ENCODE measurements around the gene XK.

XK gene

GRCh38 chrX:37679230-37679629 lies 6.4 kb upstream of the XK start:
- no peak for DNase-seq (ENCODE audit: low read depth)

- no peak for DNase-seq (ENCODE audit: low read depth)
Measured at GRCh38 chrX:37679888-37680287, 5.7 kb upstream of the XK start.

GRCh38 chrX:37684426-37684825 lies 1.2 kb upstream of the XK start:
- no peak for DNase-seq (ENCODE audit: low read depth)

DNA sequence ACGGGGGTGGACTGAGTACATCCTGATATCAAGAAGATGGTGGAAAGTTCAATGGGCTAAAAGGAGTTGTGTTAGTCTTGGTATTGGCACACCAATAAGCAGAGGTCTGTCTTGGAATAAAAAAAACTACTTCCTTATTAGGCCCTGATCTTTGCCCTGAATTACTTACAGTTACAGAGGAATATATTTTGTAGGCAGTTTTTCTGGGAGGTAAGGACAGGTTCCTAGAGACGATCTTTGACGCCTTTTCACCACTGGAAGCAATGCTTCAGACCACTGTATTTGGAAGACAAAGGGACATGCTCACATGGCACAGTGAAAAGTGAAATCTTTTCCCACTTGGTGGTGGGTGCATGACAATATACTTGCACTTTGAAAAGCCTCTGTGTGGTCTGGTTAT lies 618 bp upstream of the XK start:
- no peak for DNase-seq (ENCODE audit: low read depth)

DNA sequence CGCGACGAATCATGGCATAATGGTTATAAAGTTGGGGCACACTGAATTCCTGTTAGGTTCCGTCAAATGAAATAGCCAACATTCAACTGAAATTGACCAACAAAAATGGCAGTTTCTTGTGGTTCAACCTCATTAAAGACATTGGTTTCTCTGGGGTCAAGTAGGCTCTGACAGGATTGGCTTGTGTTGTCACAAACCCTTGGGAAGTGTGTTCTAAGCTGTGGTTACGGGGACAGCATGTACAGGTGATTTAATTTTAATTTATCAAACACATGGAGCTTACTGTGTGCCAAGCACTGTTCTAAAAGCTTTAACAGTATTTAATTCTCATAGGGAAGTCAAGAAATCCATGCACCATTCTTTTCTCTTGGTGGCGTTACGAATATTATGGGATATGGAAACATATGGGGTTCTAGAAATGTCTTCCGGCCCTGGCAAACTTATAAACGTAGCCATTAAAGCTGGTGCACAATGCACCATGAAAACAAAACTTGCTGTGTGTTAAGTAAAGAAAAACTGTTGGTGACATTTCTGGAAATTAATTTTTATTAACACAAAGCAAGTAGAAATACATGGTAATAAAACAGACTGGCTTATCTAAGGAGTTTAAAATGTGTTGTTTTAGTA lies 891 bp downstream of the XK start:
- DNase-seq (ENCODE audit: low read depth) = no peak

DNA sequence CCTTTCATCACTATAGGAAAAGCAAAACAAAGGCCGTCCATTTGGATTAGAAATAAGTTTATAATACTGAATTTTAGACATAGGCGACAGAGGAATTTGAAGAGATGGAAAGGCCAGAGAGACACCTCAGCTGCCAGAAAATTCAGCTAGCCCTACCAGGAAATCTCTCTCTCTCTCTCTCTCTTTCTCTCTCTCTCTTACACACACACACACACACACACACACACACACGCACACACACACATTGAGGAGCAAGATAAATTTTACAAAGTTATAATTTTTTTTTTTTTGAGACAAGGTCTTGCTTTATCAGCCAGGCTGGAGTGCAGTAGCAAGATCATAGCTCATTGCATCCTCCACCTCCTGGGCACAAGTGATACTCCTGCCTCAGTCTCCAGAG lies 1.4 kb downstream of the XK start:
- DNase-seq (ENCODE audit: low read depth) = no peak

GRCh38 chrX:37690119-37690518 lies 4.5 kb downstream of the XK start:
- DNase-seq (ENCODE audit: low read depth) = no peak

DNA sequence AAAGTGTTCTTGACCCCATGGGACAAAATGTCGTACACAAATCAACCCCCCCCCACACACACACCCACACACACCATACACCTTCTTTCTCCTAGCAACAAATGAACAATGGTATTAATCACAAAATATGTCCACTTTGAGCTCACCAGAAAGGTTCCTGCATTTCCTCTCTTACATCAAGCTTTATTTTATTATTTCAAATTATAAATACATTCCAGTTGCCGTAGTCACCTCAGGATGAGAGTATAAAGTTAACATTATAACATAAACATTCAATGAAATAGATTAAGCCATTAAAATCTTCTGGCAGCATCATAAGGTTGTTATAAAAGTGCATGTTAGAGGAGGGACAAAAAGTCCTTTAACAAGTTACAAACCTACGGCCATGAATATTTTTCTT lies 7.3 kb downstream of the XK start:
- DNase-seq (ENCODE audit: low read depth) = no peak

DNA sequence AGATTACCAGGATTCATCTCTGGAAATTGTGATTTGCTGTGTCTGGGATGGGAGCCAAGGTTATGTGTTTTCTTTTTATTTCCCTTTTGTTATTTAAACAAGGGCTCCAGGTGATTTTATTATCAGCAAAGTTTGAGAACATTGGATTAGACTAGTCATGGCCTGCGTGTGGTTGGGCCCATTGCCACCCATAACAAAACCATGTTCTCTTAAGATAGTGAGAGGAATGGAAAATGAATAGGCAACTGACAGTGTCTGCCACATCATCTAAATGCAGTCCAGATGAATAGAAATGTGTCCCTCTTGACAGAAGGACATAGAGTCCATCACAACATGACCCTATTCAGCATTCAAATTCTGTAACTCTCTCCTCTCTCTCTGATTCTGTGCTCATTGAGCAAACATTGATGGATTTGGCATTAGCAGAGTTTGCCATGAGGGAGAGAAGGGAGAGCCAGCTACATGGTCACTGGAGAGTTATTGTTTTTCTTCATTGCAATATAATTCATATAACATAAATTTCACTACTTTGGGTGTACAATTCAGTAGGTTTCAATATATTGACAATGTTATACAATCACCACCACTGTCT lies 11.7 kb downstream of the XK start:
- no peak for DNase-seq (ENCODE audit: low read depth)

DNA sequence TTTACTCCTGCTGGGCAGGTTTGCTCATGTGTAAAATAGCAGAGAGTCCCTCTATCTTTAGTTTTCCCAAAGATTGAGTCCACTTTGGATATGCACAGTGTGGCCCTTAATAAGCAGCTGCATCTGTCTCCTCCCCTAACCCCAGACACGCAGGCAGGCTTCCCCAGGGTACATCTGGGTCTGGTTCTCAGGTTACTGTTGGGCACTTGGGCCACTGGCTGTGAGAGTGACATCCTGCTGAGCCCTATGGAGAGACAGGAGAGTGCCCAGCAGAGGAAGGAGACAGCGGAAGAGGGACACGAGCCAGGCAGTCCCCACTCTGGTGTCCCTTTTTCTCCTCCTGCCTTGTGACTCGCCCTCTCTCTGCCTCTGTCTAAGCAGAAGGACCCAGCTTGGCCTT lies 16.0 kb downstream of the XK start:
- DNase-seq (ENCODE audit: low read depth) = no peak

- DNase-seq (ENCODE audit: low read depth) = no peak
Measured at GRCh38 chrX:37711991-37712390, 26.4 kb downstream of the XK start.

DNA sequence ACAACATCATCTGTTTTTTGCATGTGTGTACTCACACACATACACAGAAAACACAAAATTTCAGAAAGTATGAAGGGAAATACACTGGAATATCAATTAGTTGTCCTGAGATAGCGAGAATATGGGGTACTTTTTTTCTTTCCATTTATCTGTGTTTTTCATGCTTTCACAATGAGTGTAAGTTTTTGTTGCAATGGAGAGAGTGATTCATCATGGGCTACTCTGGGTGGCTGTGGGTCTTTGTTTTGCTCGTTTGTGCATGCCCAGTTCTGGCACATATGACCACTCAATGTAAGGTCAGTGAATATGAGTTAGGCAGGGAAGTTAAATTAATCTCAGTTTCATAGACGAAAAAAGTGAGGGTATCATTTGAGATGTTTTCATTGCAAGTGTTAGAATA lies 26.9 kb downstream of the XK start:
- DNase-seq (ENCODE audit: low read depth) = no peak

DNA sequence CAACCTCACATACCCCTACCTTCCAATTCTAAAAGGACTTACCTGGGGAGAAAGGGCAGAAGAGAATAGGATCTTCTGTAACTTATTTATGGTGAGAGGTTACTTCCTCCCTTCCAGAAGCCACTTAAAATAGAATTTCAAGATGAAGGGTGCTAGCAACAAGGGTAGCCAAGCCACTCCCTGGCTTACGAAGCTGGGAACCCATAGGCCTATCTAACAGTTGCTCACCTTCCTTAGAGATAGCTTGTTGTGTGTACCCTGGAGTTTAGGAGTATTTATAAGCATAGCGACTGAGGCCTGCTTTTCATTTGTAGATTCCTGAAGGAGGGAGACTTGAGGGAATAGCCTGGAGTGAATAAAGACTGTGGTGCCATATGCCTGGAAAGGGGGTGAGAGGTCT lies 28.9 kb downstream of the XK start:
- DNase-seq (ENCODE audit: low read depth) = no peak

DNA sequence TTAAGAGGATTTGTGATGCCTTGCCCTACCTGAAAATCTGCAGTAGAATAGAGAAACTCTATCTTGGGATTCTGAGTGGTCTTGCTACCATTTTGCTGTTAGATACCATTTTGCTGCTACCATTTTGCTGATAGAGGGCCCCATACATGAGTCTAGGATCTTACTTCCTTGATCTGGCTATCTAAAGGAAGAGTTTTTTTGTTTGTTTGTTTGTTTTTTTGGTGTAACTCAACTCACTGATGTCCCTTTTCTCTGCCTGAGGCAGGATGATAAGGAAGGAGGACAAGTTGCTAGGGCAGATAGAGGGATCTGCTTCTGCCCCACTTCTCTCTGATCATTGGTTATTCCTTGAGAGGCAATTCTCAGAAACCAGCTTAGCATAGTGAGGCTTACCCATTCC lies 31.0 kb downstream of the XK start:
- no peak for DNase-seq (ENCODE audit: low read depth)

- no peak for DNase-seq (ENCODE audit: low read depth)
Measured at GRCh38 chrX:37717708-37718107, 32.1 kb downstream of the XK start.

- DNase-seq (ENCODE audit: low read depth) = no peak
Measured at GRCh38 chrX:37722595-37722994, 37.0 kb downstream of the XK start.

DNA sequence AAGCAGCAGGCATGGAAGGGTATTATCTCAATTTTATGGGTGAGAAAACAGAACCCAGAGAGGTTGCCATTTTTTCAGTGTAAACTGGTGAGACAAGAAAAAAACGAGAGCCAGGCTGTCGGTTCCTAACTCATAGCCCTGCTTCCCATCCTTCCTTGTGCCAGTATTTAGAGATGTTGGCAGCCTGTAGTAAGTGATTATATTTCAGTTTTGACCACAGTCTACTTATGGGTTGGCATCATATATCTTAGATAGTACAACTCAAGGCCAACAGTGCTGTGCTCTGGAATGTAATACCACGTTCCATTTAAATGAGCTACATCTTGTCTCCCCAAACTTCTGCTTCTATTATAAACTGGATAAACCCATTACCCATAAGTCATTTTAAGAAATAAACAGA lies 40.8 kb downstream of the XK start:
- no peak for DNase-seq (ENCODE audit: low read depth)

GRCh38 chrX:37745354-37745753 lies 59.8 kb downstream of the XK start:
- DNase-seq (ENCODE audit: low read depth) = peak; percentile 63

- DNase-seq (ENCODE audit: low read depth) = no peak
Measured at GRCh38 chrX:37745835-37746217, 60.2 kb downstream of the XK start.

- DNase-seq (ENCODE audit: low read depth) = no peak
Measured at GRCh38 chrX:37746218-37746941, 60.8 kb downstream of the XK start.

DNA sequence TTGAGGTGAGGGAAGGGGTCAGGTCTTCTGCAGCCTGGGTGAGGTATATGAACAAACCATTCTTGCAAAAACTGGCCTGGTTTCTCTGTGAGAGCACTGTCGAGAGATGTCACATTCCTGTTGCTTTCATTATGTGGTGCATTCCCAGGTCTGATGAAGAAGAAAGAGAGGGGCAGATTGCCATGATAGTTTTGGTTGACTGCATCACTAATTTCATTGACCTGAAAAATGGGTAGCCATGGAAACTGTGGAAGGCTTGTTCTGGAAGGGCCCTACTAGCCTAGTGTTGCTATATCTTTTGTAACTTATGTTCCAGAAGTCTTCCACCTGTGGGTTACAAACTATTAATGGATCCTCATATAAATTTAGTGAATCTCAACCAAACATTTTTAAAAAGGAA lies 61.4 kb downstream of the XK start:
- no peak for DNase-seq (ENCODE audit: low read depth)

DNA sequence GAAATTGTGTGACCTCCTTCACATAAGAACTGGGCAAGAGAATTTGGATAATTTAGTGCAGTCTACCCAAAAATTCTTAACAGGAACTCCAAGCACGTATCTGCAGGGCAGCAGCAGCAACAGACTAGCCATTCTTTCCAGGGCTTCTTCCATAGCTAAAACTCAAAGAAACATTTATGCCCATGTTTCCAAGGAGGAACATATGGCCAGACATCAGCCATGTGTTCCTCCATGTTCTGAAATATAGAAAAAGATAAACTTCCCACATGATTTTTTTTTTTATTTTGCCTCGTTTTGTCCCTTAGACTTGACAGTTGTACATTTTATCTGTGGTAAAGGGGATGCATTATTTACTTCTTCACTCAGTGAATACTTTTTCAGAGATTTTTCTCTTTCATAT lies 66.7 kb downstream of the XK start:
- no peak for DNase-seq (ENCODE audit: low read depth)

DNA sequence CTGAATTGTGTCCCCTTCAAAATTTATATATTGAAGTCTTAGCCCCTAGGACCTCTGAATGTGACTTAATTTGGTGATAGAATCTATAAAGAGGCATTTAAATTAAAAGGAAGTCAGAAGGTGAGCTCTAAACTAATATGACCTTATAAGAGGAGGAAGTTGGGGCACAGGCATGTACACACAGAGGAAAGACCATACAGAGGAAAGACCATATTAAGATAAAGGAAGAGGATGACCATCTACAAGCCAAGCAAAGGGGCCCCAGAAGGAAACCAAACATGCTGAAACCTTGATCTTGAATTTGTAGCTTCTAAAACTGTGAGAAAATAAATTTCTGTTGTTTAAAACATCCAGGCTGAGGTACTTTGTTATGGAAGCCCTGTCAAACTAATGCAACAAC lies 67.3 kb downstream of the XK start:
- no peak for DNase-seq (ENCODE audit: low read depth)

- no peak for DNase-seq (ENCODE audit: low read depth)
Measured at GRCh38 chrX:37753384-37753783, 67.8 kb downstream of the XK start.
